ENCODE results near the gene EPC1.

GRCh38 chr10:32299354-32299980, 47.5 kb downstream of the EPC1 start:
- no peak for TF ChIP-seq POLR2AphosphoS5 (IDR thresholded peaks at IDR 0.05; ENCODE audit: borderline replicate concordance, low read depth, low read length)
- no peak for TF ChIP-seq EZH2 (IDR thresholded peaks at IDR 0.05)
- TF ChIP-seq FOXP2 (optimal IDR thresholded peaks at IDR 0.05; ENCODE audit: control extremely low read depth, extremely low read length, insufficient read depth): no peak
